ENCODE results near the gene OSBPL3.

OSBPL3 gene

DNA sequence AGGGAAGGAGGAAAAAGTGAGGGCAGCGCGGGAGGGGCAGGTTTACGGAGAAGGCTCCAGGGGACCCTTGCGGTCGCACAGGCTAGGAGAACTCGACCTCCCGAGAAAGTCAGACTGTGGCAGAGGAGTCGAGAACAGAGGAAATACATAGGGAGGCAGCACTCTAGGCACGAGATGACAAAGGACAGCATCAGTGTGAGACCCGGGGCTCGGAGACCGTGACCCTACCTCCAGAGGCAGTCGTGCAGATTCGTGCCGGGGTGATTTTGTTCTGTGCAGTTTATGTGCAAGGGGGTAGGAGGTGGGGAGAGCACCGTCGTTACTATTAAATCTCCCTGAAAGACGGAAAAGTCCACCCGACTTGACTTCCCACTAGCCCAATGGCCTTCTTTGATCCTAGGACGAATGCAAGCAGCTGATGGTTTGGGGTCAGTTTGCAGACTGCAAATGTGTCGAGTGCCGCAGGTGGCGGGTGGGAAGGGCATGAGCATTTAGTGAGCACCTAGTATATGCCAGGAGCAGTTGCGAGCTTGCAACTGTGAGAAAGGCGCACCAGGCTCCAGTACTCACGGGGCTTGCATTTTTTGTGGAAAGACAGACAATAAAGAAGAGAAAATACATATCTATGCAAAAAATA is 674 bp upstream of the OSBPL3 start:
- H3K4me3 ChIP-seq (ENCODE audit: low read length), result peak overlapping the region; percentile 80
- peak; percentile 9 for TF ChIP-seq CTCF (conservative IDR thresholded peaks at IDR 0.05; ENCODE audit: low read depth, low read length)
- DNase-seq (ENCODE audit: low read depth), result no peak

- H3K4me3 ChIP-seq (ENCODE audit: low read length), result peak overlapping the region; percentile 68
- peak; percentile 49 for TF ChIP-seq CTCF (conservative IDR thresholded peaks at IDR 0.05; ENCODE audit: low read depth, low read length)
- DNase-seq (ENCODE audit: low read depth), result no peak
Observed at GRCh38 chr7:24979470-24979862, 512 bp downstream of the OSBPL3 start.

GRCh38 chr7:24978843-24979469 is 1.0 kb downstream of the OSBPL3 start:
- no peak for DNase-seq (ENCODE audit: low read depth)
- peak overlapping the region; percentile 68 for H3K4me3 ChIP-seq (ENCODE audit: low read length)
- no peak for TF ChIP-seq CTCF (conservative IDR thresholded peaks at IDR 0.05; ENCODE audit: low read depth, low read length)

DNA sequence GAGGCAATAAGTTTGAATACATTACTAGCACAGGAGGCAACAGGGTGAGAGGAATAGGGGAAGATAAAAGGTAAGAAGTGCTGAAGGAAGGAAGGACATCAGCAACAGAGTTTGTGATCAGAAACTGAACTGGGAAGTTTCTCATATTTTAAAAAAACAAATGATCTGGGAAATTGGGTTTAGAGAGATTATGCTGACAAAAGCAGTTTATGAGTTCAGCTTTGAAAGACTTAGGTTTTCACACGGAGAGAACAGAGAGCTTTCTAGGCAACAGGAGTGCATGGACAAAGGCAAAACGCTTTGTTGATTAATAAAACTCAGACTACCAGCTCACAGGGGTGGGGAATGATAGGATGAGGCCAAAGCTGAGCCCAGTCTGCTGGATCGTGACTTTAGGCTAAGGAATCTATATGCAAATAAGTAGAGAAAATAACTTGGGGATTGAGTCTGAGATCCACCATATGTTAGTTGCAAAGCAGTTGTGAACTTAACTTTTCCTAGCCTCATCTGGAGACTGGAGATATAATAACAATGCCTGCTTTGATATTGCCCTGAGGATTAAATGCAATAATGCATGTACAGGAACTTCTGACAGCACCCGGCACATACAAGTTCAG is 4.2 kb downstream of the OSBPL3 start:
- H3K4me3 ChIP-seq (ENCODE audit: low read length), result no peak overlapping the region
- no peak for TF ChIP-seq CTCF (conservative IDR thresholded peaks at IDR 0.05; ENCODE audit: low read depth, low read length)
- DNase-seq (ENCODE audit: low read depth), result no peak

- no peak for DNase-seq (ENCODE audit: low read depth)
- no peak for TF ChIP-seq CTCF (conservative IDR thresholded peaks at IDR 0.05; ENCODE audit: low read depth, low read length)
Observed at GRCh38 chr7:24975172-24975571, 4.8 kb downstream of the OSBPL3 start.

DNA sequence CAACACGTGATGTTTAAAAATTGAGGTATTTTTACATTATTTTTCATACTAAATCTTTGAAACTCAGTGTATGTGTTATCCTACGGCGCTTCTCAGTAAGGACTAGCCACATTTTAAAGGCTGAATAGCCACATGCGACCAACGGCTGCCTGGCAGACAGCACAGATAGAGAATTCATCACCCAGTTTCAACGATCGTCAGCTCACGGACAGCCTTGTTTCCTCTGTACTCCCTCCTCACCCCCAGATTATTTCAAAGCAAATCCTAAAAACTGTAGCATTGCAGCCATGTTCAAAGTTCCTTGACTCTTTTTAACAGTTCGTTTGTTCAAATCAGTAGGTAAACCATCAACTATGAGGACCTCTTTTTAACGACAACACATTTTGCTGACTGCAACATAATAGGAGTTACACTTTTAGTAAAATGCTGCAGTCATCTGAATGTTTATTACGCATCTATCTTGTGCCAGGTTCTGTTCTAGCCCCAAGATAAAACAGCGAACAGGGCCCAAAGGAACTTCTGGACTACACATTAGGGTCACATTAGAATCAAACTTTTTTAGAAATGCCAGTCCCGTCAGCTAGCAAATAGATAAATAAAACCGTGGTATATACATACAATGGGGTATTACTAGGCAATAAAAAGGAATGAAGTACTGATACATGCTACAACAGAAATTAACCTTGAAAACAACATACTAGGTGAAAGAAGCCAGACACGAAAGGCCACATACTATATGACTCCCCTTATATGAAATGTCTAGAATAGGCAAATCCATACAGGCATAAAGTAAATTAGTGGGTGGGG is 5.7 kb downstream of the OSBPL3 start:
- DNase-seq (ENCODE audit: low read depth), result no peak
- H3K4me3 ChIP-seq (ENCODE audit: low read length), result no peak overlapping the region
- TF ChIP-seq CTCF (conservative IDR thresholded peaks at IDR 0.05; ENCODE audit: low read depth, low read length), result no peak

More at GRCh38 chr7:24975172-24975571, 4.8 kb downstream of the OSBPL3 start:
- no peak overlapping the region for H3K4me3 ChIP-seq (ENCODE audit: low read length)

Data from retinal pigment epithelial cell (primary cell).